ENCODE results near the gene CGGBP1.
"Not testable (repeated sequence)": the region's sequence is repeated elsewhere in the genome, so short reads cannot be mapped to it uniquely, and the experiment has no call there.

The CGGBP1 gene

GRCh38 chr3:88034491-88035275 is 24.1 kb downstream of the CGGBP1 start:
- no peak for DNase-seq (ENCODE audit: low read depth)

- no peak for DNase-seq (ENCODE audit: low read depth)
Observed at GRCh38 chr3:88033808-88034207, 25.0 kb downstream of the CGGBP1 start.

GRCh38 chr3:88033079-88033478 is 25.7 kb downstream of the CGGBP1 start:
- no peak for DNase-seq (ENCODE audit: low read depth)

GRCh38 chr3:88032245-88032644 is 26.6 kb downstream of the CGGBP1 start:
- DNase-seq (ENCODE audit: low read depth): no peak

GRCh38 chr3:88031642-88032077 is 27.1 kb downstream of the CGGBP1 start:
- DNase-seq (ENCODE audit: low read depth): no peak

- no peak for DNase-seq (ENCODE audit: low read depth)
Observed at GRCh38 chr3:88030210-88030609, 28.6 kb downstream of the CGGBP1 start.

- no peak for DNase-seq (ENCODE audit: low read depth)
Observed at GRCh38 chr3:88028876-88029275, 29.9 kb downstream of the CGGBP1 start.

- DNase-seq (ENCODE audit: low read depth): no peak
Observed at GRCh38 chr3:88025001-88025552, 33.7 kb downstream of the CGGBP1 start.

- no peak for DNase-seq (ENCODE audit: low read depth)
Observed at GRCh38 chr3:88019024-88019423, 39.8 kb downstream of the CGGBP1 start.

GRCh38 chr3:88015656-88016055 is 43.1 kb downstream of the CGGBP1 start:
- not testable (repeated sequence) for DNase-seq (ENCODE audit: low read depth)

GRCh38 chr3:88013592-88013991 is 45.2 kb downstream of the CGGBP1 start:
- no peak for DNase-seq (ENCODE audit: low read depth)

GRCh38 chr3:88010810-88011209 is 48.0 kb downstream of the CGGBP1 start:
- no peak for DNase-seq (ENCODE audit: low read depth)

- DNase-seq (ENCODE audit: low read depth): no peak
Observed at GRCh38 chr3:88009066-88009465, 49.7 kb downstream of the CGGBP1 start.

- no peak for DNase-seq (ENCODE audit: low read depth)
Observed at GRCh38 chr3:88005066-88005465, 53.7 kb downstream of the CGGBP1 start.

- DNase-seq (ENCODE audit: low read depth): no peak
Observed at GRCh38 chr3:88003115-88003755, 55.6 kb downstream of the CGGBP1 start.

GRCh38 chr3:88002448-88002847 is 56.4 kb downstream of the CGGBP1 start:
- DNase-seq (ENCODE audit: low read depth): no peak
